HepG2 (cell line): ENCODE results near the gene SNPH. TPM values are rescaled to one million over a fixed set of nuclear protein-coding genes. Genes with fewer than 3 reads are reported as not detected.

Source experiments
- ARHGAP35 ChIP-seq: sonication (generic); formaldehyde crosslinking; IDR thresholded peaks from 2 replicates; pipeline ENCODE4 v1.9.0; 2022; ENCODE audit warnings: mild to moderate bottlenecking, inconsistent platforms, moderate library complexity, missing genetic modification reagents, borderline replicate concordance
- CBX2 ChIP-seq, 2 experiments: fragments of 200-600 bp in 1 of 2; sonication (generic); formaldehyde crosslinking in 1 of 2; IDR thresholded peaks; 2 replicates each; pipeline versions ENCODE4 v1.7.0 to v1.8.1; 2018 to 2022; ENCODE audit warnings: low read depth in 2 of 2, low read length in 1 of 2, mild to moderate bottlenecking in 1 of 2, missing genetic modification reagents in 1 of 2
- FOXK2 ChIP-seq: fragments of 450-650 bp; IDR thresholded peaks from 2 replicates; pipeline ENCODE4 v1.6.1; 2016
- HIVEP1 ChIP-seq: sonication (generic); formaldehyde crosslinking; IDR thresholded peaks from 2 replicates; pipeline ENCODE4 v1.4.0; 2020; ENCODE audit warnings: mild to moderate bottlenecking, missing genetic modification reagents
- KDM3A ChIP-seq: IDR thresholded peaks from 2 replicates; pipeline ENCODE4 v1.6.1; 2018; ENCODE audit warnings: low read depth, missing compliant biosample characterization
- NFATC3 ChIP-seq: sonication (generic); formaldehyde crosslinking; IDR thresholded peaks from 2 replicates; pipeline ENCODE4 v1.5.1; 2020; ENCODE audit warnings: mild to moderate bottlenecking, missing genetic modification reagents
- RARA ChIP-seq: IDR thresholded peaks from 2 replicates; pipeline ENCODE4 v1.6.1; 2016; ENCODE audit warnings: missing genetic modification reagents, missing compliant biosample characterization
- SATB2 ChIP-seq: sonication (generic); formaldehyde crosslinking; IDR thresholded peaks from 2 replicates; pipeline ENCODE4 v1.5.0; 2020; ENCODE audit warnings: missing genetic modification reagents
- SP5 ChIP-seq: IDR thresholded peaks from 2 replicates; pipeline ENCODE4 v1.6.1; 2016; ENCODE audit warnings: low read depth, borderline replicate concordance
- SRY ChIP-seq: sonication (generic); formaldehyde crosslinking; IDR thresholded peaks from 2 replicates; pipeline ENCODE4 v1.8.0; 2022; ENCODE audit warnings: mild to moderate bottlenecking, missing genetic modification reagents
- TEAD3 ChIP-seq: optimal IDR thresholded peaks from 2 replicates; pipeline ENCODE3; 2016; ENCODE audit warnings: borderline replicate concordance
- ZNF292 ChIP-seq: sonication (generic); formaldehyde crosslinking; IDR thresholded peaks from 2 replicates; pipeline ENCODE4 v1.8.1; 2022; ENCODE audit warnings: mild to moderate bottlenecking, low read depth, missing genetic modification reagents, borderline replicate concordance
- ZNF530 ChIP-seq: sonication (generic); formaldehyde crosslinking; IDR thresholded peaks from 2 replicates; pipeline ENCODE4 v1.5.0; 2020; ENCODE audit warnings: low read depth, mild to moderate bottlenecking, missing genetic modification reagents
- ZNF768 ChIP-seq: sonication (generic); formaldehyde crosslinking; IDR thresholded peaks from 2 replicates; pipeline ENCODE4 v1.4.0; 2020; ENCODE audit warnings: missing genetic modification reagents
- polyA plus RNA-seq, 8 experiments: library from polyadenylated mRNA; depleted of rRNA in 3 of 8; stranded (reverse) in 7 of 8; unstranded in 1 of 8; fragments of >200 nt; fragmentation: Illumina TruSeq in 4 of 8; extraction: Trizol in 4 of 8; gene quantifications; 2 replicates each; pipeline versions ENCODE4 v1.2.1 to v1.2.3, GENCODE V29; 2011 to 2016; ENCODE audit warnings: low read depth in 4 of 8, missing spikeins in 1 of 8, mixed read lengths in 1 of 8; ENCODE audit not compliant: insufficient read depth in 1 of 8
- total RNA-seq, 5 experiments: library from RNA; depleted of rRNA; stranded (reverse); fragments of >200 nt; fragmentation: Illumina TruSeq; extraction: Trizol; gene quantifications; 2 replicates each; pipeline ENCODE4 v1.2.3, GENCODE V29; 2016; ENCODE audit warnings: low read depth in 1 of 5
- TF ChIP-seq, protein P1 (sequence below): sonication (generic); formaldehyde crosslinking; IDR thresholded peaks from 2 replicates; pipeline ENCODE4 v1.9.0; 2021; ENCODE audit warnings: missing genetic modification reagents, borderline replicate concordance
- TF ChIP-seq, protein P2 (sequence below): sonication (generic); formaldehyde crosslinking; IDR thresholded peaks from 2 replicates; pipeline ENCODE4 v1.4.0; 2020; ENCODE audit warnings: missing genetic modification reagents
- TF ChIP-seq, protein P3 (sequence below), 2 experiments: sonication (generic) in 1 of 2; formaldehyde crosslinking in 1 of 2; IDR thresholded peaks; 2 replicates each; pipeline versions ENCODE4 v1.5.1 to v1.6.1; 2011 to 2020; ENCODE audit warnings: borderline replicate concordance in 1 of 2, low read depth in 1 of 2, low read length in 1 of 2, mild to moderate bottlenecking in 1 of 2, missing genetic modification reagents in 1 of 2, moderate library complexity in 1 of 2
- TF ChIP-seq, protein P4 (sequence below): IDR thresholded peaks from 2 replicates; pipeline ENCODE4 v1.6.1; 2016; ENCODE audit warnings: mild to moderate bottlenecking
- TF ChIP-seq, protein P5 (sequence below): sonication (generic); formaldehyde crosslinking; IDR thresholded peaks from 2 replicates; pipeline ENCODE4 v1.4.0; 2020; ENCODE audit warnings: missing genetic modification reagents, low read depth, mild to moderate bottlenecking, borderline replicate concordance

SNPH gene
- total and polyA plus RNA-seq, 2 of the 13 experiments (the other 11 are each of a cell fraction or from before 2014, with no cell fraction given) = 0.09 TPM; not detected in 1

DNA sequence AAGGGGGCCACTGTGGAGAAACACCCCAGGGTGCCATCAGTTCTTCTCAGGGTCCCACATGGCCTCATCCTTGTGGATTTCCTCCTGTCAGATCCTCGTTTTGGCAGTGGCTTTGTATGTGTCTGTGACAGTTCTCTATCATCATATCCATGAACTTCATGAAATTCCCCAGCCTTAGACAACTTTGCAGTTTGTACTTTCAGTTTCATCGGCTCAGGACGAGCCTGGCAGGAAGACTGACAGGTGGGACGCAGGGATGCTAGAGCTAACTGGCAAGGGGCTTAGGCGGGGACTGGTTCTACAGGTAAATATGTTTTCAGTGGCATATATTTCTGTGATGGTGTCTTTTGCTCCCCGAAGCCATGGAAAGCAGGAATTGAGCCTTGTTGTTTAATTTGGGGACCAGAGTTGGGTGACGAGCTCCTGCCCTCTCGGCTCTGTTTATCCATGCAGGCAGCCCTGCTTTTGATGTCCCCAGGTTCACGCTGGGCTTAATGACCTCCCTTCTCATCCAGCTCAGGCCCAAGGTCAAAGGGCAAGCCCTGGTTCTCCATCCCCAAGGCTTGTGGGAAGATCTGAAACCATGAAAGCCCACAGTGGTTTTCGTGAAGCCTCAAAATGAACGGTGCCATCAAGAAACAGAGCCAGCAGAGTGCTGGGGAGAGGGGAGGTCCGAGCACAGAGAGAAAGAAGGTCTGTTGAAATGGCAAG lies 51.6 kb downstream of the SNPH start (continued):
- TF ChIP-seq, protein P1, sequence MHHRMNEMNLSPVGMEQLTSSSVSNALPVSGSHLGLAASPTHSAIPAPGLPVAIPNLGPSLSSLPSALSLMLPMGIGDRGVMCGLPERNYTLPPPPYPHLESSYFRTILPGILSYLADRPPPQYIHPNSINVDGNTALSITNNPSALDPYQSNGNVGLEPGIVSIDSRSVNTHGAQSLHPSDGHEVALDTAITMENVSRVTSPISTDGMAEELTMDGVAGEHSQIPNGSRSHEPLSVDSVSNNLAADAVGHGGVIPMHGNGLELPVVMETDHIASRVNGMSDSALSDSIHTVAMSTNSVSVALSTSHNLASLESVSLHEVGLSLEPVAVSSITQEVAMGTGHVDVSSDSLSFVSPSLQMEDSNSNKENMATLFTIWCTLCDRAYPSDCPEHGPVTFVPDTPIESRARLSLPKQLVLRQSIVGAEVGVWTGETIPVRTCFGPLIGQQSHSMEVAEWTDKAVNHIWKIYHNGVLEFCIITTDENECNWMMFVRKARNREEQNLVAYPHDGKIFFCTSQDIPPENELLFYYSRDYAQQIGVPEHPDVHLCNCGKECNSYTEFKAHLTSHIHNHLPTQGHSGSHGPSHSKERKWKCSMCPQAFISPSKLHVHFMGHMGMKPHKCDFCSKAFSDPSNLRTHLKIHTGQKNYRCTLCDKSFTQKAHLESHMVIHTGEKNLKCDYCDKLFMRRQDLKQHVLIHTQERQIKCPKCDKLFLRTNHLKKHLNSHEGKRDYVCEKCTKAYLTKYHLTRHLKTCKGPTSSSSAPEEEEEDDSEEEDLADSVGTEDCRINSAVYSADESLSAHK (CRISPR knock-in tag) = no peak
- TF ChIP-seq FOXK2 = no peak
- TF ChIP-seq, protein P2, sequence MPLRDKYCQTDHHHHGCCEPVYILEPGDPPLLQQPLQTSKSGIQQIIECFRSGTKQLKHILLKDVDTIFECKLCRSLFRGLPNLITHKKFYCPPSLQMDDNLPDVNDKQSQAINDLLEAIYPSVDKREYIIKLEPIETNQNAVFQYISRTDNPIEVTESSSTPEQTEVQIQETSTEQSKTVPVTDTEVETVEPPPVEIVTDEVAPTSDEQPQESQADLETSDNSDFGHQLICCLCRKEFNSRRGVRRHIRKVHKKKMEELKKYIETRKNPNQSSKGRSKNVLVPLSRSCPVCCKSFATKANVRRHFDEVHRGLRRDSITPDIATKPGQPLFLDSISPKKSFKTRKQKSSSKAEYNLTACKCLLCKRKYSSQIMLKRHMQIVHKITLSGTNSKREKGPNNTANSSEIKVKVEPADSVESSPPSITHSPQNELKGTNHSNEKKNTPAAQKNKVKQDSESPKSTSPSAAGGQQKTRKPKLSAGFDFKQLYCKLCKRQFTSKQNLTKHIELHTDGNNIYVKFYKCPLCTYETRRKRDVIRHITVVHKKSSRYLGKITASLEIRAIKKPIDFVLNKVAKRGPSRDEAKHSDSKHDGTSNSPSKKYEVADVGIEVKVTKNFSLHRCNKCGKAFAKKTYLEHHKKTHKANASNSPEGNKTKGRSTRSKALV (CRISPR knock-in tag) = no peak
- TF ChIP-seq HIVEP1 (CRISPR knock-in tag) = 0 out of 2 replicates have a peak, but pooled peaks have one; percentile 50
- no peak for TF ChIP-seq SRY (CRISPR knock-in tag)
- TF ChIP-seq SP5 (CRISPR knock-in tag) = no peak
- no peak for TF ChIP-seq CBX2 (IDR thresholded peaks at IDR 0.05; ENCODE audit: low read depth, low read length)
- no peak for TF ChIP-seq CBX2 (CRISPR knock-in tag; IDR thresholded peaks at IDR 0.05; ENCODE audit: low read depth)
- no peak for TF ChIP-seq ZNF292
- TF ChIP-seq, protein P3, sequence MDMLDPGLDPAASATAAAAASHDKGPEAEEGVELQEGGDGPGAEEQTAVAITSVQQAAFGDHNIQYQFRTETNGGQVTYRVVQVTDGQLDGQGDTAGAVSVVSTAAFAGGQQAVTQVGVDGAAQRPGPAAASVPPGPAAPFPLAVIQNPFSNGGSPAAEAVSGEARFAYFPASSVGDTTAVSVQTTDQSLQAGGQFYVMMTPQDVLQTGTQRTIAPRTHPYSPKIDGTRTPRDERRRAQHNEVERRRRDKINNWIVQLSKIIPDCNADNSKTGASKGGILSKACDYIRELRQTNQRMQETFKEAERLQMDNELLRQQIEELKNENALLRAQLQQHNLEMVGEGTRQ (IDR thresholded peaks at IDR 0.05; ENCODE audit: low read depth, low read length) = no peak
- TF ChIP-seq, protein P3 (CRISPR knock-in tag; IDR thresholded peaks at IDR 0.05; ENCODE audit: borderline replicate concordance) = no peak
- no peak for TF ChIP-seq NFATC3
- TF ChIP-seq SATB2 = no peak
- TF ChIP-seq RARA (CRISPR knock-in tag) = no peak
- no peak for TF ChIP-seq ARHGAP35 (CRISPR knock-in tag)
- TF ChIP-seq ZNF530 = no peak
- TF ChIP-seq, protein P4, sequence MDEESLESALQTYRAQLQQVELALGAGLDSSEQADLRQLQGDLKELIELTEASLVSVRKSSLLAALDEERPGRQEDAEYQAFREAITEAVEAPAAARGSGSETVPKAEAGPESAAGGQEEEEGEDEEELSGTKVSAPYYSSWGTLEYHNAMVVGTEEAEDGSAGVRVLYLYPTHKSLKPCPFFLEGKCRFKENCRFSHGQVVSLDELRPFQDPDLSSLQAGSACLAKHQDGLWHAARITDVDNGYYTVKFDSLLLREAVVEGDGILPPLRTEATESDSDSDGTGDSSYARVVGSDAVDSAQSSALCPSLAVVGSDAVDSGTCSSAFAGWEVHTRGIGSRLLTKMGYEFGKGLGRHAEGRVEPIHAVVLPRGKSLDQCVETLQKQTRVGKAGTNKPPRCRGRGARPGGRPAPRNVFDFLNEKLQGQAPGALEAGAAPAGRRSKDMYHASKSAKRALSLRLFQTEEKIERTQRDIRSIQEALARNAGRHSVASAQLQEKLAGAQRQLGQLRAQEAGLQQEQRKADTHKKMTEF (CRISPR knock-in tag) = no peak
- no peak for TF ChIP-seq KDM3A (CRISPR knock-in tag)
- TF ChIP-seq, protein P5, sequence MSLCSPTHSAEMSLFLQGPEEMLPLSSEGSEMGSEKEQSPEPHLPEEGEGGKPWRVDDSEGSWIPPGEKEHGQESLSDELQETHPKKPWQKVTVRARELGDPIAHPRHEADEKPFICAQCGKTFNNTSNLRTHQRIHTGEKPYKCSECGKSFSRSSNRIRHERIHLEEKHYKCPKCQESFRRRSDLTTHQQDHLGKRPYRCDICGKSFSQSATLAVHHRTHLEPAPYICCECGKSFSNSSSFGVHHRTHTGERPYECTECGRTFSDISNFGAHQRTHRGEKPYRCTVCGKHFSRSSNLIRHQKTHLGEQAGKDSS (CRISPR knock-in tag) = no peak
- TF ChIP-seq TEAD3 (CRISPR knock-in tag) = no peak
- TF ChIP-seq ZNF768 (CRISPR knock-in tag) = no peak
